ENCODE measurements around the gene CALM3. TPM values are rescaled to one million over a fixed set of nuclear protein-coding genes. Genes with fewer than 3 reads are reported as not detected.

CALM3 gene
- polyA plus RNA-seq, 1 donor (not counting 4 experiments of a cell fraction or from before 2014, with no cell fraction given): 411 TPM

DNA sequence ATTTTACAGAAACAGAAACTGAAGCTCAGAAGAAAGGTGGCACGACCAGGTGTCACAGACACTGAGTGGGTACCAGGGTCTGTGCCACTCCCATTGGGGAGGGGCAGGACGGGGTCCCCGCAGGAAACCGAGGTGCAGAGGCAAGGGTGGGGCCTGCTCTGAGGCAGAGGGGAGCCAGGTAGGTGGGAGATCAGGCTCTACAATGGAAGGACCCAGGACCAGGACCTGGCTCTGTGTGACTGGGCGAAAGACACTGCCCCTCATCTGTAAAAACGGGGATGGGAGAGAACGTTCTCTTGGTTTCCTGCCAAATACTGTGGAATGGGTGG is 21.0 kb downstream of the CALM3 start:
- DNase-seq (ENCODE audit: low read depth, low spot score): no peak
- peaks cover 14% of the 10 kb centered on the region for H3K27me3 ChIP-seq (ENCODE audit: control insufficient read depth, extremely low read depth, insufficient read depth, low read length)
- no peaks in the 10 kb centered on the region for H3K9me1 ChIP-seq (ENCODE audit: control insufficient read depth, extremely low read depth, insufficient read depth, low read length)
- no peak overlapping the region for H3K9ac ChIP-seq (ENCODE audit: control insufficient read depth, extremely low read depth, insufficient read depth, low read length)
- no peak for TF ChIP-seq EZH2 (IDR thresholded peaks at IDR 0.05; ENCODE audit: low read length)
- TF ChIP-seq, protein P1, sequence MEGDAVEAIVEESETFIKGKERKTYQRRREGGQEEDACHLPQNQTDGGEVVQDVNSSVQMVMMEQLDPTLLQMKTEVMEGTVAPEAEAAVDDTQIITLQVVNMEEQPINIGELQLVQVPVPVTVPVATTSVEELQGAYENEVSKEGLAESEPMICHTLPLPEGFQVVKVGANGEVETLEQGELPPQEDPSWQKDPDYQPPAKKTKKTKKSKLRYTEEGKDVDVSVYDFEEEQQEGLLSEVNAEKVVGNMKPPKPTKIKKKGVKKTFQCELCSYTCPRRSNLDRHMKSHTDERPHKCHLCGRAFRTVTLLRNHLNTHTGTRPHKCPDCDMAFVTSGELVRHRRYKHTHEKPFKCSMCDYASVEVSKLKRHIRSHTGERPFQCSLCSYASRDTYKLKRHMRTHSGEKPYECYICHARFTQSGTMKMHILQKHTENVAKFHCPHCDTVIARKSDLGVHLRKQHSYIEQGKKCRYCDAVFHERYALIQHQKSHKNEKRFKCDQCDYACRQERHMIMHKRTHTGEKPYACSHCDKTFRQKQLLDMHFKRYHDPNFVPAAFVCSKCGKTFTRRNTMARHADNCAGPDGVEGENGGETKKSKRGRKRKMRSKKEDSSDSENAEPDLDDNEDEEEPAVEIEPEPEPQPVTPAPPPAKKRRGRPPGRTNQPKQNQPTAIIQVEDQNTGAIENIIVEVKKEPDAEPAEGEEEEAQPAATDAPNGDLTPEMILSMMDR (optimal IDR thresholded peaks at IDR 0.05 in 1 of 3, IDR thresholded peaks at IDR 0.05 in 1 of 3, conservative IDR thresholded peaks at IDR 0.05 in 1 of 3; ENCODE audit: extremely low read depth in 1 of 3, insufficient read depth in 2 of 3, low read length in 3 of 3): no peak
- H3K4me3 ChIP-seq (ENCODE audit: control insufficient read depth in 2 of 3, extremely low read depth in 1 of 3, insufficient read depth in 2 of 3, low read depth in 1 of 3, low read length in 3 of 3): no peak overlapping the region
- H3K79me2 ChIP-seq (ENCODE audit: control insufficient read depth, insufficient read depth, low read length): no peaks in the 10 kb centered on the region
- H4K20me1 ChIP-seq (ENCODE audit: control insufficient read depth, extremely low read depth, insufficient read depth, low read length): no peaks in the 10 kb centered on the region
- H3K36me3 ChIP-seq (ENCODE audit: control insufficient read depth in 2 of 2, extremely low read depth in 1 of 2, insufficient read depth in 2 of 2, low read length in 2 of 2): no peaks in the 10 kb centered on the region
- FAIRE-seq: no peak
- peaks cover 4% of the 10 kb centered on the region for H3K4me1 ChIP-seq (ENCODE audit: control insufficient read depth, extremely low read depth, insufficient read depth, low read length)
- H3K27ac ChIP-seq (ENCODE audit: control insufficient read depth, insufficient read depth, low read length): no peak overlapping the region
- no peaks in the 10 kb centered on the region for H3K9me3 ChIP-seq (ENCODE audit: control insufficient read depth, low read depth, low read length)
- dilution Hi-C loops (cut with MboI; ENCODE audit: extremely low pct_ligation_motif_present, low sequenced_read_pairs): no loop called here
- H2AFZ ChIP-seq (ENCODE audit: control insufficient read depth, low read length): no peak overlapping the region
- H3K4me2 ChIP-seq (ENCODE audit: control insufficient read depth, extremely low read depth, insufficient read depth, low read depth, low read length): no peak overlapping the region

DNA sequence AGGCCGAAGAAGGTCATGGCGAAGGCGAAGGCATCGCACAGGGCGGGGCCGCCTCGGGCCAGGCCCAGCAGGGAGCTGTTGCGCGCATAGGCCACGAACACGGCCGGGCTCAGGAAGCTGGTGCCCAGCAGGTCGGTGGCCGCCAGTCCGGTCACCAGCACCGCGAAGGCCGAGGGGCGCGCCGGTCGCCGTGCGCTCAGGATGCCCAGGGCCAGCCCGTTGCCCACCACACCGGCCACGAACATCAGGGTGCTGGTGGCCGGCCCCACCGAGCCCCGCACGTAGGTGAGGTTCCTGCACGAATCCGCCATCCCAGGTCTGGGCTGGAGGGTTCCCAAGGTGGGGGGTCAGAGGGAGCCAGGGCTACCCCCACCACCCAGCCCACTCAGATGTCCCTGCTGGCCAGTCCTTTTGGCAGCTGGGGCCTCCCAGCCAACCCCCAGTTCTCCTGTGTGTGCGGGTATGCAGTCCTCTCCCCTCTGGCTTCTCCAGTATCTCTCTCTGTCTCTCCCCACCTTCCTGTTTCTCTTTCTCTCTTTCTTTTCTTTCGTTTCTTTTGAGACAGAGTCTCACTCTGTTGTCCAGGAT is 22.9 kb downstream of the CALM3 start:
- peaks cover 14% of the 10 kb centered on the region for H3K27me3 ChIP-seq (ENCODE audit: control insufficient read depth, extremely low read depth, insufficient read depth, low read length)
- no peaks in the 10 kb centered on the region for H3K9me1 ChIP-seq (ENCODE audit: control insufficient read depth, extremely low read depth, insufficient read depth, low read length)
- no peak overlapping the region for H3K9ac ChIP-seq (ENCODE audit: control insufficient read depth, extremely low read depth, insufficient read depth, low read length)
- DNase-seq (ENCODE audit: low read depth, low spot score) (no peak), FAIRE-seq (no peak)
- no peaks in the 10 kb centered on the region for H3K36me3 ChIP-seq (ENCODE audit: control insufficient read depth in 2 of 2, extremely low read depth in 1 of 2, insufficient read depth in 2 of 2, low read length in 2 of 2)
- no peak overlapping the region for H3K27ac ChIP-seq (ENCODE audit: control insufficient read depth, insufficient read depth, low read length)
- H3K9me3 ChIP-seq (ENCODE audit: control insufficient read depth, low read depth, low read length): no peaks in the 10 kb centered on the region
- H4K20me1 ChIP-seq (ENCODE audit: control insufficient read depth, extremely low read depth, insufficient read depth, low read length): no peaks in the 10 kb centered on the region
- no peak overlapping the region for H3K4me3 ChIP-seq (ENCODE audit: control insufficient read depth in 2 of 3, extremely low read depth in 1 of 3, insufficient read depth in 2 of 3, low read depth in 1 of 3, low read length in 3 of 3)
- H2AFZ ChIP-seq (ENCODE audit: control insufficient read depth, low read length): no peak overlapping the region
- H3K4me2 ChIP-seq (ENCODE audit: control insufficient read depth, extremely low read depth, insufficient read depth, low read depth, low read length): no peak overlapping the region
- H3K79me2 ChIP-seq (ENCODE audit: control insufficient read depth, insufficient read depth, low read length): no peaks in the 10 kb centered on the region
- dilution Hi-C loops (cut with MboI; ENCODE audit: extremely low pct_ligation_motif_present, low sequenced_read_pairs): no loop called here
- H3K4me1 ChIP-seq (ENCODE audit: control insufficient read depth, extremely low read depth, insufficient read depth, low read length): peaks cover 4% of the 10 kb centered on the region
- no peak for TF ChIP-seq EZH2 (IDR thresholded peaks at IDR 0.05; ENCODE audit: low read length)
- TF ChIP-seq, protein P1 (optimal IDR thresholded peaks at IDR 0.05 in 1 of 3, IDR thresholded peaks at IDR 0.05 in 1 of 3, conservative IDR thresholded peaks at IDR 0.05 in 1 of 3; ENCODE audit: extremely low read depth in 1 of 3, insufficient read depth in 2 of 3, low read length in 3 of 3): no peak
